ENCODE data around the gene DLGAP4.
A peak's percentile ranks its signal among the peaks of the same experiment; 100 is the strongest.

The DLGAP4 gene

GRCh38 chr20:36571564-36572504 is 265.7 kb downstream of the DLGAP4 start:
- DNase-seq (ENCODE audit: low read depth): no peak

GRCh38 chr20:36572701-36573102 is 266.6 kb downstream of the DLGAP4 start:
- no peak for DNase-seq (ENCODE audit: low read depth)

- peak; percentile 28 for DNase-seq (ENCODE audit: low read depth)
Observed at GRCh38 chr20:36573103-36573797, 267.1 kb downstream of the DLGAP4 start, which contains the start of gene TGIF2. Gene TGIF2, plus strand, starts transcription at chr20:36573597. Its CDS starts 5,178 bp downstream, at chr20:36578775.

GRCh38 chr20:36573798-36574365 is 267.7 kb downstream of the DLGAP4 start:
- no peak for DNase-seq (ENCODE audit: low read depth)

- DNase-seq (ENCODE audit: low read depth): no peak
Observed at GRCh38 chr20:36574366-36575135, 268.4 kb downstream of the DLGAP4 start.

- no peak for DNase-seq (ENCODE audit: low read depth)
Observed at GRCh38 chr20:36576081-36576445, 269.9 kb downstream of the DLGAP4 start.

Data from fibroblast of the conjunctiva (primary cell).